NCI-H774 (cell line): ENCODE data around the gene ERH.

ENCODE experiments used
- DNase-seq: peaks from one replicate; lab custom pipeline; 2025; lab: John Stamatoyannopoulos, UW

ERH gene

DNA sequence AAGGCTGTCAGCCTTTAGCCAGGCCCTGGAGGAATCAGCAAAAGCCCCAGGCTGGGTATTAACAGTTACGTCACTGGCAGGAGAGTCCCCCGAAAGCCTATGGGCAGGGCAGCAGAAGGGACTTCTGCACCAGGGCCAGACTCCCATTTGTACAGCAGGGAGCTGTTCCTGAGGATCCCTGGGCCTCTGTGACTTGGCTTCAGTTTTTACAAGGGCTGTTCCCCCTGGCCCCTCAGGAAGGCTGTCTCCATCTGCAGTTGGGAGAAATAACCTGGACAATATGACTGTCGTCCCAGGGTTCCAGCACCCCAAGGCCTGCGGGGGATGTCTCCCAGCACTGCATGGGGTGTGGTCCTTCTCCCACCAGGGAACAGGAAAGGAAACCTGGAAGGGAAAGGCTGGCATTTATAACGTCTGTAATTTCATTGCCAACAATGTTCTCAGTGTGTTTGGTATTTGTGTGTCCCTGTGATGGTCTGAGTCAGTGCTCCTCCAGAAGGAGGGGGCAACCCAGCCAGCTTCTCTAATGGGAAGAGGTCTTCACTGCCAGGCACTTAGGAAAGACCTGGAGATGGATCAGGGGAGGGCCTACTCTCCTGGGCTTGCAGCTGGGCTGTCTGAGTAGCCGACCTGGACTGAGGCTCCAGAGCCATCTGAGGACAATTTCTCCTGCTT is 42.4 kb downstream of the ERH start:
- DNase-seq, result no peak

DNA sequence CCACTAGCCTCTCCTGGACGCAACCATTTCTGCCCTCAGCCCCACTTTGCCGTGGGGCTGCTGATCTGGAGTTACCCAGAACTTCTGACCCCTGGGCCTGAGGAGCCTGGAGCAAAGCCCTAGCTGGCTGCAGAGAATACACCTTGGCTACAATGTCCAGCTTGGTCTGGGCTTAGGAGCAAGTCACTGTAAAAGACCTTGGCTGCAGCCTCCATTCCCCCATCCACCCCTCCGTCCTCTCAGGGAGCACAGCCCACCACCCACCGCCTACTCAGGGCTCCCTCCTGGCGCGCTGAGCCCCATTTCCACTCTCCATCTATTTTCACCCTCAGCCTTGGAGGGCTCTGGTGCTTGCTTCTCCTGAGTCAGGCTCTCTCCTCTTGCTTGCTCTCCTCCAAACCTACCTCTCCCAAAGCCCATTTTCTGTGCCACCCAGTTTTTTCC is 42.9 kb downstream of the ERH start:
- DNase-seq, result no peak

DNA sequence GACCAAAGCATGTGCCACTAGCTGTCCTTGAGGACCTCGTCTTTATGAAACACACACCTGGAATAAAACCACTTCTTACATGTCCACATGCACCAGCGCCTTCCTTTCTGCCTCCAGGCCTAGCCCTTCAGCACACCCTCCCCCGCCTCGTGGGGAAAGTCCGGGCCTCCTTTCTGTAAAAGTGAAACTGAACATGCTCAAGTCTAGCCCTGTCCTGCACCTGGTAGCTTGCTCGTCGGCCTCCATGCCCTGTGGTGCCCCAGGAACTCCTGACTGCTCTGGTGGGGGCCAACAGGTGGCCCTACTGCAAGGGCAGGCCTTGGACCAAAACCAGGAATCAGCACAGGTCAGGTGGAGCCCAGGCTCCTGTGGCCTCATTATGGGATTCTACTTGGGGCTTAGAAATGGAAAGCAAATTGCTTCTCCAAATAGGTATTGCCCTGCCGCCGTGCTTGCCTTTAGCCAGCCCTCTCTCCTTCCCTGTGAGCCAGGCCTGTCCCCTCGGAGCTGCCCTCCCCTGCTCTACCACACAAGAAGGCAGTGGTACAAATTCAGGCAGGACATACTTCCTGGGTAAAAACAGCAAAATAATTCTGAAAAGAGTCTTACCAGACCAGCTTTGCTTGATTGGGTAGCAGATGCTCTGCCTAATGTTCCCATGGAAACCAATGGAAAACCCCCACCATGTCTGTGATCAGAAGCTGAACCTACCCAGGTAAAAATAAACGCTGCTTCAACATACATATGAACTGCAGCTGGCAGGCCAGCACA is 43.5 kb downstream of the ERH start:
- DNase-seq, result no peak

DNA sequence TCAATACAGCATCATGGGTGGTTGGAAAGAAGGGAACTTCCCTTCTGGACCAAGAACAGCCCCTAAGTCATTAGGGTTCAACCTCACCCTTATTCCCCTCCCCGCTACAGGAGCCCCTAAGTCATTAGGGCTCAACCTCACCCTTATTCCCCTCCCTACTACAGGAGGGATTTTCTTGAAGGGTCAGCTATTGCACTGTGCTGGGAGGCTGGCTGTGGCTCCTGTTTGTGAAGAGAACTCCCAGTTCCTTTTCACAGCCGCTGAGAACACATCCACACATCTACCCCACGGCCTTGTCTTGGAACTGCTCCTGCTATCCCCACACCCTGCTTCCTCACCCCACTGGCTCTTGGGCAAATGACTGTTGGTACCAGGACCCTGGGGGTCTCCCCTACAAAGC is 44.9 kb downstream of the ERH start:
- DNase-seq, result no peak

DNA sequence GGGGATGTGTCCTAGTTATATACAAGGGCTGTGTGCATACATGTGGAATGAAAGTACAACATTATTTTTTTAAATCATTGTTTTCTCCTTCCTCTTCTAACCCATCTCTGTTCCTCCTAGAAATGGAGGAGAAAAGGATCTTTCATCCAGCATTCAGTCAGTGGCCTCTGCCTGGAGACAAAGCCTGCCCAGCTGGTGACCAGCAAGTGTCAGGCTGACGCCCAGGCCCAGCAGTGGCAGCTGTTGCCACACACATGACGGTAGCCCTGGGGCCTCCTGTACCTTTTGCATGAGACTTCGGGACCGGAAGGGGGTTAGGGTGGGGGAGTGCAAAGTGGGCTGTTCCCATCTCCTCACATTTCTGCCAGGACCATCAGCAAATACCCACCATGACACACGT is 46.2 kb downstream of the ERH start:
- DNase-seq, result no peak

DNA sequence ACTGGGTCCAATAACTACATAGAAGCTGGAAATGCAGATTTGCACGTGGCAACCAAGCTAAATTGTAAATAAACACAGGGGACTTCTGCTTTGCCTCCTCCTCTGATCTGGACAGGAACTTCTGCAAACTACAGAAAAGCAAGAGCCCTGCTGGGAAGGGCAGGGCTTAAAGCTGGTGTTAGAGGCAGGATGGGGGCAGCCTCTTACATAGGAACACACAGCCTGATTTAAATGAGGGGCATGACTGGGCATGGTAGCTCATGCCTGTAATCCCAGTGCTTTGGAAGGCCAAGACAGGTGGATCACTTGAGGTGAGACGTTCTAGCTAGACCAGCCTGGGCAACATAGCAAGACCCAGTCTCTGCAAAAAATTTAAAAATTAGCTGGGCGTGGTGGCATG is 46.7 kb downstream of the ERH start:
- no peak for DNase-seq

DNA sequence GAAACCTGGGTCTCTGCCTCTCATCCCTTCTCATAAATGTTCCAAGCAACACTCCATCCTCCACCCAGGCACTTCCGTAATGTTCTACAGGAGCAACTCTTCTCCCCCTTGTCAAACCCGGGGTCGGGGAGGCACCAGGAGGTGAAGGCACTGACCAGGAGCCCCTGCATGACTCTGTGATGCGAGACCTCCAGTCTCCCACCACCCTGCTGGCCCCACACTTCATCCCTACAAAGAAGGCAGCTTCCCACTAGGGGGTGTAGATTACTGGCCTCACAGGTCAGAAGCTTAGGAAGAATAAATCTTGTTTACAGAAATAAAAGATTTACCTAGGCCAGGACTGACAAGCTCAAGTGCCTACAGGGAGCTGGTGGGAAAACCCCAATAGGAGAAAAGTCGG is 47.2 kb downstream of the ERH start:
- DNase-seq, result no peak

DNA sequence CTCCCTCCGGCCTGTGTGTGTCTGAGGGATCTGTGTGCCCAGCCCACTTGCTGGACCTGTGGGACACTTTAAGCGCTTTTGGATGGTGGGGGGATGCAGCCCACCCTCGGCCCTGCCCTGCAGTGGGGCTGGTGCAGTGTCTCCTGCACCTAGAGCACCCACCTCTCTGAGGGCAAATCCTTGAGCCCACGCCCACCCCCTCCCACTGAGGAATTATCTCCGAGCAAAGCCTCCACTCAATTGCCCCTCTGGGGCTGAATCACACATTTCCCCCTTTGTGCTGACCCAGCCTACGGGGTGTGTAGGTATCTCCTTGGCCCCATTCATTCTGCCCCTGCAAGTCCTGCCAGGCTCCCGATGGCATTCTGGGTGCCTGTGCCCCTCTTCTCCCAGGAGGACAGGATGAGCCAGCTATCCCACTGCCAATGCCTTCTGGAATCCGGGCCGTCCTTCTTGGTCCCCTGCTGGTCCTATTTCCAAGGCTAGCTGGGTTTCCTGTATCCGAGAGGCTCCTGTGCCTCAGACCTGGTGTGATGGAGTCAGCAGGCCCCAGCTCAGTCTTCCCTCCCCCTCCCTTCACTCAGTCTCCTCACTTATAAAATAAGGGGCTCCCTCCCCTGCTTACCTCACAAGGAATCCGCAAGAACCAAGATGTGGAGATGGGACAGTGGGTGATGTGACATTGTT is 48.9 kb downstream of the ERH start:
- DNase-seq, result no peak

DNA sequence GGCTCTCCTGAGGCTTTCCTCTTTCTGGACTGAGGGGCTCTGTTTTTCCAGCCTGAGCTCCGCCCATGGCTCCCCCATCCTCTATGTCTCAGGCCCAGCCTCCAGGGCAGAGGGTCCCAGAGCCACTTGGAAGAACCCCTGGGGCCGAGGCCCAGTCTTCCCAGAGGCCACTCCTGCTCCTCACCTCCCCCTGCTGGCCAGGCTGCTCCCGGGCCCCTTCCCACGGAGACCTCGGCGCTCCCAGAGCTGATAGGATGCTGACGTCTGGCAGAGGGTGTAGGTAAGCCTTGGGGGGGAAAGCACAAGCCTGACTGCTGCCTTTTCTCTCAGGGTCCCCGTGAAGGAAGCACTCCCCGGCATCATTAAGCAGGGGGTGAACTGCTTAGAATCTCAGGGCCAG is 51.4 kb downstream of the ERH start:
- no peak for DNase-seq

DNA sequence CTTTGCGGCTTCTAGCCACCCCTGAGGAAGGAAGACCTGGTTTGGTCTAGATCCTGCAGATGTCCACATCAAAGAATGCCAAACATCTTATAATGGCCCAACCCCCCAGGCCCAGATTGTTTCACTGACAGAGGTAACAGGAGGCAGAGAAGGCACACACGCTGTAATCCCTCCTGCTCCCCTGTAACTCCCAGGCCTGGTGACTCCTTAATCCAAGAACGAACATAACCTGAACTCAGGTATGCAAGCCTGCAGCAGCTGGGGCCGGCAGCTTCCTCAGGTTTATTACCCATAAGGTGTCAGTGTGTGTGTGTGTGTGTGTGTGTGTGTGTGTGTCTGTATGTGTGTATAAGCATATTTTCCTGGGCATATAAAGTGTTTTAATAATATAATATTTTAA is 52.7 kb downstream of the ERH start:
- no peak for DNase-seq

DNA sequence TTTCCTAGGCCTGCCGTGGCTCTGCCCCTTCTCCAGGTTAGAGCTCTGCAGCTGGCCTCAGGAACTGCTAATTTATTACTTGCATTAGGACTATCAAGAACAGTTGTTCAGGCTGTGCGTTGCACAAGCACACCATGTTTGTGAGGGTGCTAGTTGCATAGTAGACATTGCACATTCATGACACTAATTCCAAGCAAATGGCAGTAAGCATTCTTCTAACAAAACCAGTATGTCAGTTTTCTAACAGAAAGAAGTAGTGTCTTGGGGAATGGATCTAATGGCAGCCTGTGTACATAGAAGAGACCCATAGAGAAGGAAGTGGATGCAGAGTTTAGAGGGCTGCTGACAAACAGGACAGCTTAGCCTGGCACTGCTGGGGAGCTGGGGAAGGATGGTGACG is 53.9 kb downstream of the ERH start:
- no peak for DNase-seq

DNA sequence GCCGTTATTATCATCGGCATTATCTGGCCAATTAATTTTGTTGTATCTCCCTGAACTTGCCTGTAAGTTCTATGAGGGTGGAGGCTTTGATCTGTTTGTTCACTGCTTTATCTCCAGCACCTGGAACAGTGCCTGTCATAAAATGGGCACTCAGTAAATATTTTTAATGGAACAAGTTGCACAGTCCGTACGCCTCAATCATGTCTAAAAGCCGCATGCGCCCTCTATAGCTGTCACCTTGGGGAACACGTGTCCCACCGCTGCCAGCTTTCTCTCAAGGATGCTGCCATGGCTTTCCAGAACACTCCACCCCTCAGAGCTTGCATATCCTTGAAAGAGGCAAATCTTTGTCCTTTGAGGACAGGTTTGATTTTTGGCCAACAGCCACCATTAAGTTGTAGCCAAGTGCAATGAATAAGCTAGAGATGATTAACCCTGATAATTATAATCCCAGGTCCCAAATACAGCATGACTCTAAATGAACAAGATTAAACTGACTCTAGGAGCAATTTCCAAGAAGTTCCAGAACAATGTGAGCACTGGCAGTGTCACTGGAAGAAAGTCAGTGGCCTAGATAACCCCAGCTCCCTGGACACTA is 55.1 kb downstream of the ERH start:
- DNase-seq, result no peak

DNA sequence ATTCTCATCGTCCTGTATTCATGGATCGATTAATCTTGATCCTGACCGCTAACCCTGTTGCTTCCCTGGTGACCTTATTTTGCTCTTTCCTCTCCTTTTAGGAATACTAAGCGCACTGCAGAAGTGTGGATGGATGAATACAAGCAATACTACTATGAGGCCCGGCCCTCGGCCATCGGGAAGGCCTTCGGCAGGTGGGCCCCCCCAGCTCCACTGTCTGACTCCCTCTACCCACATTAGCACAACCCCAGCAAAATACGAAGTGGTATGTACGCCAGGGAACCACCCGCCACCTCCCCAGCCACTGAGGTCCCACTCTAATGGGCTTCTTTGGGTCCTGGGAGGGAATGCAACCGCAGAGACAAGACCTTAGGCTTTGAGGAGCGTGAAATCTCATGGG is 58.7 kb downstream of the ERH start:
- no peak for DNase-seq

DNA sequence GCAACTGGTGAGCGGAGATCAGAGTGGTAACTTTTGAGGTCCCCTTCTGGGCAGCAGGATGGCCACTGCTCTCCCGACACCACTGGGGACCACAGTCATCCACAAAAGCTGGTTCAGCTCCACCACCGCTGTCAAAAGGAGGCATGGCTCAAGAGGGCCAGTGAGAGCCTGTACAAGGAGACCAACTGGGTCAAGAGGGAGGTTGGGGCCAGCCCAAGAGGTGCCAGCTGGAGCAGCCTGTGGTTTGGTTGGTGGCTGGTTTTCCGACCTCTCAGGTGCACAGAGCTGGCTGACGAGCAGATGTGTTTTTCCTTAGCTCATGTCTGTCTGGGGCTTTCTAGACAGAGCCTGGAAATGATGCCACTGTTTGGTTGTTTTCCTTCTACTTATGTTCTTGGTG is 60.1 kb downstream of the ERH start:
- no peak for DNase-seq

DNA sequence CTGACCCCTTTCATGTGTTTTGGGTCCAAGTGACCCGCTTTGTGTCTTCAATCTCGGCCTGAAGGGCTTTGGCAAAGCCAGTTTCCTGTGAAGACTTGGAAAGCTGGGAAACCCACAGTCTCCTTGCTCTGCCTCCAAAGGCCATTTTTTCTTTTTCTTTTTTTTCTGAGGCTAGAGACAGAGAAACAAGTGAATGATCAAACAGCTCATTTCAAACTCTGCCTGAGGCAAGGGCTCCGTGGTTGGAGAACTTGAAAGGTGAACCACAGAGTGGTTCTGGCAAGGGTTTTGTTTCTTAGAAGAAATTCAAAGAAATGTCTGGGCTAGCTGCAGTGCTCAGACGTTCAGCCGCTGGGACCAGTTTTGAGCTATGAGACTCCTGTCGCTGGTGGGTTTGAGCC is 62.7 kb downstream of the ERH start:
- DNase-seq, result no peak

DNA sequence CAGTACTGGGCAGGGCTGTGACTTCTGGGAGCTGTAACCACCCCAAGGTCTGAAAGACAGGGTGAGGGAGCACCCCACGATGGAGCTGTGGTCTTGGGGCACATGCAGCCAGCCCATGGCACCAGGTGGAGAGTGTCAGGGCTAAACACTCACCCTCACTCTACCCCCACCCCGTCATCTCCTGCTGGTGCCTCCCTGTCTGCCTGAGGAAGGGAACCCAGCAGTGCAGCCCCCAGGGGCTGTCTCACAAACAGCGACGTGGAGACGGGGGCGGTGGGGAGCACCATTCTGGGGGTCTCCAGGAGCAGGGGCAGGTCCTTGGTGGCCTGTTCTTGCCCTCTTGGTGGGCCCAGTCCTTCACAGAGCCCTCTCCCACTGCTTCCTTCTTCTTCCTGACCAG is 63.5 kb downstream of the ERH start:
- DNase-seq, result no peak

DNA sequence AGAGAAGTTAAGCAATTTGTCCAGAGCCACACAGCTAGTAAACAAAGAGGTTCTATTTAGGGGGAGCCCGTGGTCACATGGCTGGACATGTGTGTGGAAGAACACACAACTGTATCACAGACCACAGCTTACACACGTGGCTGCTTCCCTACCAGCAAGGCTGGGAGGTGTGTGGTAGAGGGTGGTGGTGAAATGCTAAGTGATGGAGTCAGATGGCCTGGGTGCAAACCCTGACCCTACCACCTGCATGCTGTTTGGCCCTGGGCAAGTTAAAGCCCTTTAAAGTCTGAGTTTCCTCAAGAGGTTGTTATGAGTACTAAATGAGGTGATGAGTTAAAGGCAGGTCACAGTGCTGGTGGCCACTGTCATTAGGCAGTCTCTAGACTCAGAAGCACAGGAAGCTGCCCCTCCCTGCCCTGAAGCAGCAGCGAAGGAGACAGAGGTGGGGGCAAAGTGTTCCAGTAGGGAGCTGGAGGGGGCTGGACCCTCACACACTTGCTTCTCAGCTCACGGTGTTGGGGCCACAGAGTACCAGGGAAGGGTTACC is 64.2 kb downstream of the ERH start:
- DNase-seq, result no peak

DNA sequence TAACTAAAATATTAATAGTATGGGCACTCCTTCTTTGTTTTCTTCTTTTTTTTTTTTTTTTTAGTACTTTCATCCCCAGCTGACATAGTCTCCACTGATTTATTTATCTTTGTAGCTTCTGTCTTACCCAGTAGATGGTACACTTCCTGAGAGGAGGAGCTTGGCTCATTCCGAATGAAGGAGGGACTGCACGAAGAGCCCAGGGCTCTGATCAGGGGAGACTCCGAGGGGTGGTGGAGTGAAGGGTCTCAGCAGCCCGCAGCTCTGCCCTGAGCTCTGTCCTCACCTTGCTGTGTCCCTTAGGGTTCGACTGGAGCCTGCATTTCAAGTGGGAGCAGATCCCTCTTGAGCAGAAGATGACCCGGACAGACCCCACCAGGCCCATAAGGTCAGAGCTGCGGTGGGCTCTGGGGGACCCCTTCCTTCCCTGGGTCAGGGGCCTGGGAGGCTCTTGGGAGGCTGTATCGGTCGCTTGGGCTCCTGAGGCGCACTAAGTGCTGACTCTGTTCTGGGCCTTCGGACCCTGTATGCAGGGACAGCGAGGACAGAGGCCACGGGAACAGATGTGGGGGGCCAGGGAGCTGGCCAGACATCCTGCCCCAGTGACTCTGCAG is 65.2 kb downstream of the ERH start:
- no peak for DNase-seq

DNA sequence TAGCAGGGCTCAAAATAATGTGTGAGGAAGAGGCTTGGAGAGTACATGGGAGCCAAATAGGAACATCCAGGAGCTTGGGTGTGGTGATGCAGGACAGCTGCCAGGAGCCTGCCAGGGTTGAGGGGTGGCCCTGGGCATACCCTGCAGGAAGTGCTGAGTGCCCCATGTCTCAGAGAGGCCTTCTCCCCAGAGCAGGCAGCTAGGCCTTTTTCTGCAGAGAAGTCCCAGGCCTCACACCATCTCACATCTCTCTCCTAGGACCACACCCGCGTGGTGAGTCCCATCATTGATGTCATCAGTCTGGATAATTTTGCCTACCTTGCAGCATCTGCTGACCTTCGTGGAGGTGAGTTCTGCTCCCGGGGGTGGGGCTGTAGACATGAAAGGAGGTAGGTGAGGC is 66.9 kb downstream of the ERH start:
- DNase-seq, result no peak
